Measurements from ENCODE around the gene HSF2BP.

- peak; percentile 53 for TF ChIP-seq CTCF (IDR thresholded peaks at IDR 0.05; ENCODE audit: low read depth, low read length)
- TF ChIP-seq MYC (IDR thresholded peaks at IDR 0.05; ENCODE audit: low read depth, low read length): peak; percentile 64
- TF ChIP-seq POLR2A (IDR thresholded peaks at IDR 0.05; ENCODE audit: extremely low read depth, insufficient read length): no peak
- no peak for TF ChIP-seq MAX (IDR thresholded peaks at IDR 0.05; ENCODE audit: low read depth, low read length)
Measured at GRCh38 chr21:43645136-43645891, 14.0 kb downstream of the HSF2BP start.

All from NB4 (cell line).